Measurements from ENCODE around the gene APLP2.

- TF ChIP-seq EZH2 (IDR thresholded peaks at IDR 0.05) (no peak), POLR2AphosphoS5 (IDR thresholded peaks at IDR 0.05; ENCODE audit: borderline replicate concordance, low read depth, low read length) (no peak), FOXP2 (optimal IDR thresholded peaks at IDR 0.05; ENCODE audit: control extremely low read depth, extremely low read length, insufficient read depth) (no peak)
Observed at GRCh38 chr11:130160498-130161155, 90.9 kb downstream of the APLP2 start.

Data from SK-N-MC (cell line).